Measurements from ENCODE around the gene RAB44.

RAB44 gene

GRCh38 chr6:36753671-36754405 is 56.2 kb downstream of the RAB44 start:
- TF ChIP-seq ZNF274 (IDR thresholded peaks at IDR 0.05; ENCODE audit: low read depth, low read length) (no peak), SUZ12 (IDR thresholded peaks at IDR 0.05; ENCODE audit: extremely low read depth, insufficient read depth, insufficient read length) (no peak), YY1 (IDR thresholded peaks at IDR 0.05; ENCODE audit: insufficient read depth, insufficient read length) (no peak)
- no peak for DNase-seq (ENCODE audit: low read depth, low spot score)
- Histone ChIP-seq H3K9ac (ENCODE audit: insufficient read length, low read depth) (no peak overlapping the region), H3K9me3 (ENCODE audit: insufficient read depth, low read length) (0 out of 2 replicates have a peak, but pooled peaks cover 2% of the 10 kb centered on the region), H3K36me3 (ENCODE audit: insufficient read depth, insufficient read length, low read length) (no peaks in the 10 kb centered on the region), H3K4me1 (ENCODE audit: insufficient read depth, insufficient read length) (peaks cover 10% of the 10 kb centered on the region), H3K27me3 (ENCODE audit: insufficient read depth, insufficient read length) (no peaks in the 10 kb centered on the region), H3K4me3 (ENCODE audit: insufficient read length, low read depth) (no peak overlapping the region)

GRCh38 chr6:36754582-36755434 is 57.2 kb downstream of the RAB44 start:
- TF ChIP-seq SUZ12 (IDR thresholded peaks at IDR 0.05; ENCODE audit: extremely low read depth, insufficient read depth, insufficient read length) (no peak), ZNF274 (IDR thresholded peaks at IDR 0.05; ENCODE audit: low read depth, low read length) (no peak), YY1 (IDR thresholded peaks at IDR 0.05; ENCODE audit: insufficient read depth, insufficient read length) (no peak)
- no peak for DNase-seq (ENCODE audit: low read depth, low spot score)
- H3K4me1 ChIP-seq (ENCODE audit: insufficient read depth, insufficient read length), result peaks cover 10% of the 10 kb centered on the region
- no peaks in the 10 kb centered on the region for H3K9me3 ChIP-seq (ENCODE audit: insufficient read depth, low read length)
- H3K9ac ChIP-seq (ENCODE audit: insufficient read length, low read depth), result no peak overlapping the region
- H3K4me3 ChIP-seq (ENCODE audit: insufficient read length, low read depth), result no peak overlapping the region
- no peaks in the 10 kb centered on the region for H3K36me3 ChIP-seq (ENCODE audit: insufficient read depth, insufficient read length, low read length)
- H3K27me3 ChIP-seq (ENCODE audit: insufficient read depth, insufficient read length), result no peaks in the 10 kb centered on the region

GRCh38 chr6:36755435-36756348 is 58.1 kb downstream of the RAB44 start:
- Histone ChIP-seq H3K9me3 (ENCODE audit: insufficient read depth, low read length) (no peaks in the 10 kb centered on the region), H3K36me3 (ENCODE audit: insufficient read depth, insufficient read length, low read length) (no peaks in the 10 kb centered on the region), H3K4me3 (ENCODE audit: insufficient read length, low read depth) (no peak overlapping the region), H3K27me3 (ENCODE audit: insufficient read depth, insufficient read length) (no peaks in the 10 kb centered on the region), H3K4me1 (ENCODE audit: insufficient read depth, insufficient read length) (peaks cover 10% of the 10 kb centered on the region), H3K9ac (ENCODE audit: insufficient read length, low read depth) (no peak overlapping the region)
- TF ChIP-seq YY1 (IDR thresholded peaks at IDR 0.05; ENCODE audit: insufficient read depth, insufficient read length), result no peak
- TF ChIP-seq SUZ12 (IDR thresholded peaks at IDR 0.05; ENCODE audit: extremely low read depth, insufficient read depth, insufficient read length), result no peak
- no peak for TF ChIP-seq ZNF274 (IDR thresholded peaks at IDR 0.05; ENCODE audit: low read depth, low read length)
- DNase-seq (ENCODE audit: low read depth, low spot score), result no peak

GRCh38 chr6:36756786-36757185 is 59.2 kb downstream of the RAB44 start:
- no peak overlapping the region for H3K9ac ChIP-seq (ENCODE audit: insufficient read length, low read depth)
- H3K36me3 ChIP-seq (ENCODE audit: insufficient read depth, insufficient read length, low read length), result no peaks in the 10 kb centered on the region
- no peaks in the 10 kb centered on the region for H3K9me3 ChIP-seq (ENCODE audit: insufficient read depth, low read length)
- no peak for DNase-seq (ENCODE audit: low read depth, low spot score)
- H3K27me3 ChIP-seq (ENCODE audit: insufficient read depth, insufficient read length), result no peaks in the 10 kb centered on the region
- no peak for TF ChIP-seq ZNF274 (IDR thresholded peaks at IDR 0.05; ENCODE audit: low read depth, low read length)
- TF ChIP-seq SUZ12 (IDR thresholded peaks at IDR 0.05; ENCODE audit: extremely low read depth, insufficient read depth, insufficient read length), result no peak
- TF ChIP-seq YY1 (IDR thresholded peaks at IDR 0.05; ENCODE audit: insufficient read depth, insufficient read length), result no peak
- no peak overlapping the region for H3K4me3 ChIP-seq (ENCODE audit: insufficient read length, low read depth)
- peaks cover 10% of the 10 kb centered on the region for H3K4me1 ChIP-seq (ENCODE audit: insufficient read depth, insufficient read length)

- Histone ChIP-seq H3K27me3 (ENCODE audit: insufficient read depth, insufficient read length) (no peaks in the 10 kb centered on the region), H3K4me3 (ENCODE audit: insufficient read length, low read depth) (no peak overlapping the region), H3K9me3 (ENCODE audit: insufficient read depth, low read length) (no peaks in the 10 kb centered on the region), H3K4me1 (ENCODE audit: insufficient read depth, insufficient read length) (peaks cover 7% of the 10 kb centered on the region), H3K36me3 (ENCODE audit: insufficient read depth, insufficient read length, low read length) (no peaks in the 10 kb centered on the region), H3K9ac (ENCODE audit: insufficient read length, low read depth) (no peak overlapping the region)
- TF ChIP-seq ZNF274 (IDR thresholded peaks at IDR 0.05; ENCODE audit: low read depth, low read length) (no peak), YY1 (IDR thresholded peaks at IDR 0.05; ENCODE audit: insufficient read depth, insufficient read length) (no peak), SUZ12 (IDR thresholded peaks at IDR 0.05; ENCODE audit: extremely low read depth, insufficient read depth, insufficient read length) (no peak)
- no peak for DNase-seq (ENCODE audit: low read depth, low spot score)
Observed at GRCh38 chr6:36757206-36757605, 59.6 kb downstream of the RAB44 start.

- DNase-seq (ENCODE audit: low read depth, low spot score), result no peak
- no peaks in the 10 kb centered on the region for H3K27me3 ChIP-seq (ENCODE audit: insufficient read depth, insufficient read length)
- no peaks in the 10 kb centered on the region for H3K36me3 ChIP-seq (ENCODE audit: insufficient read depth, insufficient read length, low read length)
- TF ChIP-seq YY1 (IDR thresholded peaks at IDR 0.05; ENCODE audit: insufficient read depth, insufficient read length), result no peak
- no peak for TF ChIP-seq SUZ12 (IDR thresholded peaks at IDR 0.05; ENCODE audit: extremely low read depth, insufficient read depth, insufficient read length)
- no peak for TF ChIP-seq ZNF274 (IDR thresholded peaks at IDR 0.05; ENCODE audit: low read depth, low read length)
- H3K9ac ChIP-seq (ENCODE audit: insufficient read length, low read depth), result no peak overlapping the region
- H3K9me3 ChIP-seq (ENCODE audit: insufficient read depth, low read length), result no peaks in the 10 kb centered on the region
- peaks cover 7% of the 10 kb centered on the region for H3K4me1 ChIP-seq (ENCODE audit: insufficient read depth, insufficient read length)
- no peak overlapping the region for H3K4me3 ChIP-seq (ENCODE audit: insufficient read length, low read depth)
Observed at GRCh38 chr6:36757943-36758508, 60.4 kb downstream of the RAB44 start.
